Kidney (tissue), 14 donors: ENCODE results near the gene DNAJC12. TPM values are rescaled to one million over a fixed set of nuclear protein-coding genes. Genes with fewer than 3 reads are reported as not detected.

Experiments used
- DNase-seq, 5 donors: peaks; one replicate each; pipeline ENCODE4 v3.0.0-alpha.2; 2013 to 2020
- FAIRE-seq: peaks from 2 replicates; lab custom pipeline; 2012; peaks lifted over from hg19 to GRCh38; lab: Jason Lieb, UNC
- H3K27ac ChIP-seq, 2 donors: one replicate each; pipeline ENCODE4 v1.7.0; 2013; ENCODE audit warnings: low read depth in 2 of 2, low read length in 2 of 2, inconsistent platforms in 1 of 2
- H3K27me3 ChIP-seq: one replicate; pipeline ENCODE4 v1.7.1; 2013; ENCODE audit warnings: low read length, inconsistent platforms; ENCODE audit not compliant: control insufficient read depth, insufficient read depth
- H3K36me3 ChIP-seq, 3 donors: one replicate each; pipeline versions ENCODE4 v1.7.0 to v1.7.1; 2013; ENCODE audit warnings: low read length in 3 of 3, control low read depth in 1 of 3, inconsistent platforms in 1 of 3; ENCODE audit not compliant: insufficient read depth in 3 of 3, control insufficient read depth in 2 of 3
- H3K4me1 ChIP-seq, 3 donors: one replicate each; pipeline versions ENCODE4 v1.7.0 to v1.7.1; 2013; ENCODE audit warnings: low read length in 3 of 3, inconsistent platforms in 1 of 3, low read depth in 1 of 3; ENCODE audit not compliant: control insufficient read depth in 2 of 3, insufficient read depth in 2 of 3
- H3K4me3 ChIP-seq, 3 donors: one replicate each; pipeline versions ENCODE4 v1.7.0 to v1.8.1; 2013; ENCODE audit warnings: low read length in 3 of 3, control low read depth in 1 of 3, inconsistent platforms in 1 of 3
- H3K9ac ChIP-seq, 3 donors: one replicate each; pipeline versions ENCODE4 v1.7.0 to v1.7.1; 2013; ENCODE audit warnings: low read length in 3 of 3, control low read depth in 1 of 3, inconsistent platforms in 1 of 3
- H3K9me3 ChIP-seq, 3 donors: one replicate each; pipeline versions ENCODE4 v1.7.0 to v1.7.1; 2013; ENCODE audit warnings: low read length in 3 of 3, control low read depth in 1 of 3, inconsistent platforms in 1 of 3; ENCODE audit not compliant: control insufficient read depth in 2 of 3, insufficient read depth in 1 of 3
- intact Hi-C: fragments of 100-400 bp; cut with DNase I; formaldehyde crosslinking; loops from one replicate; pipeline ENCODE4 v1.11.1; 2022
- polyA plus RNA-seq: library from polyadenylated mRNA; stranded (reverse); fragments of 350-450 nt; fragmentation: Illumina TruSeq; extraction: RNeasy Lipid Tissue Mini Kit (QIAGEN cat#74804); gene quantifications from one replicate; pipeline ENCODE4 v1.2.3, GENCODE V29; 2014; ENCODE audit warnings: low read depth, low replicate concordance; ENCODE audit not compliant: insufficient read depth
- total RNA-seq: library from RNA; stranded (reverse); fragmentation: NEBNext Ultra II Directional; extraction: Animal tissue kit (Norgen Biotek cat#: 25700); gene quantifications from one replicate; pipeline ENCODE4 v1.2.1, GENCODE V29; 2021
- TF ChIP-seq, protein P1 (sequence below): IDR thresholded peaks from 3 replicates; pipeline ENCODE4 v1.5.1; 2012; ENCODE audit warnings: mild to moderate bottlenecking, moderate library complexity, borderline replicate concordance; ENCODE audit not compliant: insufficient read depth; ENCODE audit errors: extremely low read depth
- donor health status: control.
- donor health status: control.
- donor health status: control.
- donor health status: control.
- donor health status: control.
- donor health status: DM: yes; HTN: yes; CAD: no.
- donor health status: Normal renal cell carcinoma (clear cell type).

The DNAJC12 gene
- total and polyA plus RNA-seq, 2 donors from 2014 or later = 2.5 to 33.9 TPM

DNA sequence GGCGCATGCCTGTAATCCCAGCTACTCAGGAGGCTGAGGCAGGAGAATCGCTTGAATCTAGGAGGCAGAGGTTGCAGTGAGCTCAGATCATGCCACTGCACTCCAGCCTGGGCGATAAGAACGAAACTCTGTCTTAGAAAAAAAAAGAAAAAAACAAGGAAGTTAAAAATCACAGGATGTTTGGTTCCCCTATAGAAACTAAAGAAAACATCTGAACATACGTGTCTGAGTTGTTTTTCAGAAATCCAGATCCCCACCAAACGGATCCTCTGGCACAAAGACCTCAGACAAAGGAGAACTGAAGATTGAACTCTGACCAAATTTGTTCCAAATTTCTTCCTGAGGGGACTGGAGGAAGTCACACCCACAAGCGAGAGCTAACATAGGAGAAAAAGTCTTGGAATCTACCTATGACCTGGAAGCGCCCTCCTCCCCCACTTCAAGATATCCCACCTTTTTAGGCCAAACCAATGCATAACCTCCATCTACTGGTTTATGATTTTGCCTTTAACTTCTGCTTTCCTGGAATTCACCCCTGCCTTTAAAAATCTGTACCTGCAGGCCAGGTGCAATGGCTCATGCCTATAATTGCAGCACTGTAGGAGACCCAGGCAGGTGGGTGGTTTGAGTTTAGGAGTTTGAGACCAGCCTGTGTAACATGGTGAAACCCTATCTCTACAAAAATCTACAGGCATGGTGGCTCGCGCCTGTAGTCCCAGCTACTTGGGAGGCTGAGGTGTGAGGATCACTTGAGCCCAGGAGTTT is 26.8 kb upstream of the DNAJC12 start:
- Histone ChIP-seq H3K27ac (no peak overlapping the region), H3K9me3 (no peaks in the 10 kb centered on the region), H3K4me3 (no peak overlapping the region), H3K9ac (no peak overlapping the region), H3K36me3 (no peaks in the 10 kb centered on the region), H3K4me1 (no peaks in the 10 kb centered on the region), H3K27me3 (no peaks in the 10 kb centered on the region)
- FAIRE-seq (no peak), DNase-seq (no peak)
- TF ChIP-seq, protein P1, sequence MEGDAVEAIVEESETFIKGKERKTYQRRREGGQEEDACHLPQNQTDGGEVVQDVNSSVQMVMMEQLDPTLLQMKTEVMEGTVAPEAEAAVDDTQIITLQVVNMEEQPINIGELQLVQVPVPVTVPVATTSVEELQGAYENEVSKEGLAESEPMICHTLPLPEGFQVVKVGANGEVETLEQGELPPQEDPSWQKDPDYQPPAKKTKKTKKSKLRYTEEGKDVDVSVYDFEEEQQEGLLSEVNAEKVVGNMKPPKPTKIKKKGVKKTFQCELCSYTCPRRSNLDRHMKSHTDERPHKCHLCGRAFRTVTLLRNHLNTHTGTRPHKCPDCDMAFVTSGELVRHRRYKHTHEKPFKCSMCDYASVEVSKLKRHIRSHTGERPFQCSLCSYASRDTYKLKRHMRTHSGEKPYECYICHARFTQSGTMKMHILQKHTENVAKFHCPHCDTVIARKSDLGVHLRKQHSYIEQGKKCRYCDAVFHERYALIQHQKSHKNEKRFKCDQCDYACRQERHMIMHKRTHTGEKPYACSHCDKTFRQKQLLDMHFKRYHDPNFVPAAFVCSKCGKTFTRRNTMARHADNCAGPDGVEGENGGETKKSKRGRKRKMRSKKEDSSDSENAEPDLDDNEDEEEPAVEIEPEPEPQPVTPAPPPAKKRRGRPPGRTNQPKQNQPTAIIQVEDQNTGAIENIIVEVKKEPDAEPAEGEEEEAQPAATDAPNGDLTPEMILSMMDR = no peak
- intact Hi-C loops = no loop called here

DNA sequence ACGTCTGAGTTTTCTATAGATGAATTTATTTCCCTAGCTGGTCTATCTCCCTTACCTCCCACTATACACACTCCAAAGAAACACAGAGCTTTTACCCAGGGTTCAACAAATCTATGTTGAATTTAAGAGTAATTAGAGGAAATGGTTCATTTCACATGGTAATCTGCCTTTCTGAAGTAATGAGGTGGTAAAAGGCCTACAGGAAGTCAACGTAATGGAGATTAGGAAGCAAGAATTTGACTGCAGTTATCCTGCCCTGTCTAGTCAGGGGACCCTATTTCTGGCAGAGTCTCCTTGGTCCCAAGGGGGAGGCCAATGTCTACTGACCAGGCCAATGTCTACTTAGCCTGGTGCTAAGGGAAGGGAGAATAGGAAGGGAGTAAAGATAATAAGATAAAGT is 25.1 kb upstream of the DNAJC12 start:
- H3K36me3 ChIP-seq = no peaks in the 10 kb centered on the region
- FAIRE-seq (no peak), DNase-seq (no peak)
- intact Hi-C loops = no loop called here
- no peaks in the 10 kb centered on the region for H3K27me3 ChIP-seq
- H3K9ac ChIP-seq = no peak overlapping the region
- no peak overlapping the region for H3K4me3 ChIP-seq
- H3K9me3 ChIP-seq = no peaks in the 10 kb centered on the region
- no peaks in the 10 kb centered on the region for H3K4me1 ChIP-seq
- TF ChIP-seq, protein P1 = no peak
- H3K27ac ChIP-seq = no peak overlapping the region

- H3K4me1 ChIP-seq = no peaks in the 10 kb centered on the region
- no peaks in the 10 kb centered on the region for H3K27me3 ChIP-seq
- no peaks in the 10 kb centered on the region for H3K36me3 ChIP-seq
- H3K4me3 ChIP-seq = no peak overlapping the region
- H3K9me3 ChIP-seq = no peaks in the 10 kb centered on the region
- intact Hi-C loops = no loop called here
- TF ChIP-seq, protein P1 = no peak
- DNase-seq = peak in 1 of 5 donors; percentile 22
- FAIRE-seq = no peak
- no peak overlapping the region for H3K27ac ChIP-seq
- no peak overlapping the region for H3K9ac ChIP-seq
Observed at GRCh38 chr10:67861750-67862432, 23.9 kb upstream of the DNAJC12 start.
